HFFc6 (cell line): Measurements from ENCODE around the gene SORCS2. TPM values are rescaled to one million over a fixed set of nuclear protein-coding genes. Genes with fewer than 3 reads are reported as not detected.

Experiments used
- DNase-seq: peaks from one replicate; pipeline ENCODE4 v3.0.0-alpha.2; 2018
- H3K27ac Mint-ChIP-seq: 2 replicates; pipeline ENCODE4 v1.8.0; 2020; ENCODE audit warnings: mild to moderate bottlenecking, mixed read lengths
- H3K27me3 Mint-ChIP-seq: 2 replicates; pipeline ENCODE4 v1.8.0; 2021; ENCODE audit warnings: mild to moderate bottlenecking, moderate library complexity, mixed read lengths; ENCODE audit not compliant: insufficient read depth
- H3K36me3 Mint-ChIP-seq: 2 replicates; pipeline ENCODE4 v1.8.0; 2021; ENCODE audit warnings: low read depth, mixed read lengths
- H3K4me1 Mint-ChIP-seq: 2 replicates; pipeline ENCODE4 v1.8.0; 2020; ENCODE audit warnings: low read depth, mixed read lengths
- H3K4me3 Mint-ChIP-seq: 2 replicates; pipeline ENCODE4 v1.8.0; 2020; ENCODE audit warnings: mild to moderate bottlenecking, moderate library complexity, mixed read lengths
- H3K9me3 Mint-ChIP-seq: 2 replicates; pipeline ENCODE4 v1.8.0; 2020; ENCODE audit warnings: mild to moderate bottlenecking, mixed read lengths
- CTCF ChIP-seq: fragments of 200-600 bp; sonication (generic); IDR thresholded peaks from 2 replicates; pipeline ENCODE4 v1.5.0; 2021; ENCODE audit warnings: antibody characterized with exemption, mild to moderate bottlenecking
- total RNA-seq, 6 experiments: library from RNA; stranded (reverse); fragmentation: NEBNext Ultra II Directional; extraction: Animal tissue kit (Norgen Biotek cat#: 25700); gene quantifications; 2 replicates in 1 of 6; 3 replicates in 5 of 6; pipeline ENCODE4 v1.2.3, GENCODE V29; 2021

The SORCS2 gene
- total RNA-seq, 6 experiments from 2014 or later: 0.05 to 0.15 (median 0.12) TPM; not detected in 3

GRCh38 chr4:7331682-7332000 lies 139.3 kb downstream of the SORCS2 start:
- no peaks in the 10 kb centered on the region for H3K36me3 Mint-ChIP-seq
- no peak overlapping the region for H3K27ac Mint-ChIP-seq
- no peak for TF ChIP-seq CTCF
- H3K27me3 Mint-ChIP-seq: peaks cover 19% of the 10 kb centered on the region
- H3K9me3 Mint-ChIP-seq: no peaks in the 10 kb centered on the region
- no peak overlapping the region for H3K4me3 Mint-ChIP-seq
- DNase-seq: no peak
- H3K4me1 Mint-ChIP-seq: peaks cover 11% of the 10 kb centered on the region

- Mint-ChIP-seq H3K4me1 (peaks cover 11% of the 10 kb centered on the region), H3K27ac (no peak overlapping the region), H3K9me3 (no peaks in the 10 kb centered on the region; the same call in 1 of the 2 replicates), H3K4me3 (no peak overlapping the region), H3K36me3 (no peaks in the 10 kb centered on the region), H3K27me3 (peaks cover 18% of the 10 kb centered on the region)
- no peak for TF ChIP-seq CTCF
- peak; percentile 62 for DNase-seq
These were observed 140.1 kb downstream of the SORCS2 start for GRCh38 chr4:7332216-7333023.

GRCh38 chr4:7333024-7333780 lies 140.9 kb downstream of the SORCS2 start:
- Mint-ChIP-seq H3K36me3 (0 out of 2 replicates have a peak, but pooled peaks cover 3% of the 10 kb centered on the region), H3K27me3 (peaks cover 20% of the 10 kb centered on the region), H3K27ac (no peak overlapping the region), H3K9me3 (peaks cover 5% of the 10 kb centered on the region; the same call in 1 of the 2 replicates), H3K4me3 (no peak overlapping the region), H3K4me1 (peaks cover 11% of the 10 kb centered on the region)
- TF ChIP-seq CTCF: no peak
- DNase-seq: no peak

GRCh38 chr4:7333801-7334421 lies 141.6 kb downstream of the SORCS2 start:
- Mint-ChIP-seq H3K9me3 (peaks cover 5% of the 10 kb centered on the region; the same call in 1 of the 2 replicates), H3K4me3 (no peak overlapping the region), H3K36me3 (0 out of 2 replicates have a peak, but pooled peaks cover 3% of the 10 kb centered on the region), H3K4me1 (peaks cover 6% of the 10 kb centered on the region), H3K27ac (no peak overlapping the region), H3K27me3 (peaks cover 20% of the 10 kb centered on the region)
- TF ChIP-seq CTCF: peak; percentile 16; the same call in 1 of the 2 replicates
- DNase-seq: no peak

GRCh38 chr4:7334521-7335275 lies 142.4 kb downstream of the SORCS2 start:
- Mint-ChIP-seq H3K4me3 (no peak overlapping the region), H3K9me3 (peaks cover 5% of the 10 kb centered on the region; the same call in 1 of the 2 replicates), H3K36me3 (0 out of 2 replicates have a peak, but pooled peaks cover 3% of the 10 kb centered on the region), H3K4me1 (no peaks in the 10 kb centered on the region), H3K27me3 (peaks cover 20% of the 10 kb centered on the region), H3K27ac (no peak overlapping the region)
- no peak for DNase-seq
- no peak for TF ChIP-seq CTCF
